ENCODE measurements around the gene HOGA1. TPM values are rescaled to one million over a fixed set of nuclear protein-coding genes. Genes with fewer than 3 reads are reported as not detected.

HOGA1 gene
- total and polyA plus RNA-seq, 2 donors (not counting 3 experiments of a cell fraction or from before 2014, with no cell fraction given): 0.44 to 0.91 TPM

DNA sequence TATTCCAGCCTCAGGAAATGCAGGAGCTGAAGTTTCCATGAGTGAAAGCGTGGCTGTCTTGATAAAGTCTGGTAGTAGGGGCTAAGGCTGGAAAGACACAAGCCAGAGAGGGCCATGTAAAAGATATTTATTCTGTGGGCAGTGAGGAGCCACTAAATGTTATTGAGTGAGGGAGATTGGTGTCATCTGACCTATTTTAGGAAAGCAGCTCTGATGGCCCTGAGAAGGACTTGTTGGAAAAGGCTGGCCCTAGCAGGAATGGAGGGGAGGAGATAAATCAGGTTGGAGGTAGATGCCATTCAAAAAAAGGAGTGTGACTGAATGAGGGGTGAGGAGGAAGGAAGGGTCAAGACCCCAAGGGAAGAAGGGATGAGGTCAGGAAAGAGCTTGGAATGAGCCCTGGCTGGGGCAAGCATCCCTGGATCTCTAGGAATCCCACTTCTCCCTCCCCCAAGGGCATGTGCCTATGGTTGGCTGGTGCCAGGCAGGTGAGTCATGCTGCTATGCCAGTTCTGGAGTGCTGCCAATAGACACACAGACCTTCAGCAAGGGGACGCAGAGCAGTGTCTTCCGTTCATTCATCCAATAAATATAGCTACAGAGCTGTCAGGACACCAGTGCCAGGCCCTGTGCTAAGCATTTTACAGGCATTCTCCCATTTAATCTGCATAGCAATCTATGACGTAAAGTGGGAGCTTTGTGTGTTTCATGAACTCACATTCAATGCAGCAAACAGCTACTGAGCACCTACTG lies 9.6 kb upstream of the HOGA1 start:
- no peak overlapping the region for H2AFZ ChIP-seq (ENCODE audit: low read depth, low read length)
- intact Hi-C loops (cut with micrococcal nuclease): loop anchor here (1.0 kb wide), 2 partner anchors 22 to 31 kb away; no protein-coding TSS in a partner anchor
- no peaks in the 10 kb centered on the region for H3K9me1 ChIP-seq (replicated peaks; ENCODE audit: control insufficient read depth, extremely low read depth, insufficient read depth, low read length)
- H4K20me1 ChIP-seq (replicated peaks; ENCODE audit: control insufficient read depth, extremely low read depth, insufficient read depth, low read length): no peaks in the 10 kb centered on the region
- peaks cover 0 to 24% of the 10 kb centered on the region in 2 experiments for H3K36me3 ChIP-seq (ENCODE audit: control insufficient read depth in 2 of 2, extremely low read depth in 1 of 2, insufficient read depth in 2 of 2, low read length in 2 of 2)
- H3K27me3 ChIP-seq (ENCODE audit: control insufficient read depth in 2 of 2, insufficient read depth in 2 of 2, low read length in 2 of 2): no peaks in the 10 kb centered on the region
- peaks cover 14% of the 10 kb centered on the region for H3K4me1 ChIP-seq (ENCODE audit: control insufficient read depth, extremely low read depth, insufficient read depth, low read length)
- no peaks in the 10 kb centered on the region for H3K79me2 ChIP-seq (ENCODE audit: control insufficient read depth, insufficient read depth, low read length)
- BruUV-seq (replicated peaks): no TSS peak
- peak overlapping the region; percentile 22 for H3K9ac ChIP-seq (replicated peaks; ENCODE audit: extremely low read depth, insufficient read depth, low read length)
- H3K4me3 ChIP-seq (replicated peaks in 1 of 3; ENCODE audit: insufficient read depth in 1 of 3, low read depth in 1 of 3, low read length in 3 of 3): no peak overlapping the region
- DNase-seq (ENCODE audit: low read depth, low spot score): peak; percentile 85
- peak; percentile 96 for FAIRE-seq
- CTCF ChIA-PET: interaction anchor here (0.6 to 8.2 kb wide), 18 partner anchors 9 to 170 kb away, joined by 3 to 304 read pairs (median 4); partner anchors contain the start of gene C10orf62
- peak overlapping the region; percentile 23 for H3K4me2 ChIP-seq (ENCODE audit: insufficient read depth, low read length)
- peak; percentile 83 for TF ChIP-seq FOS (IDR thresholded peaks at IDR 0.05; ENCODE audit: borderline replicate concordance, insufficient read depth, low read length)
- no peak for TF ChIP-seq MYC (IDR thresholded peaks at IDR 0.05; ENCODE audit: low read depth, low read length)
- TF ChIP-seq GATA2 (IDR thresholded peaks at IDR 0.05; ENCODE audit: insufficient read depth, insufficient read length, low read depth, low read length): peak; percentile 70
- TF ChIP-seq, protein P1, sequence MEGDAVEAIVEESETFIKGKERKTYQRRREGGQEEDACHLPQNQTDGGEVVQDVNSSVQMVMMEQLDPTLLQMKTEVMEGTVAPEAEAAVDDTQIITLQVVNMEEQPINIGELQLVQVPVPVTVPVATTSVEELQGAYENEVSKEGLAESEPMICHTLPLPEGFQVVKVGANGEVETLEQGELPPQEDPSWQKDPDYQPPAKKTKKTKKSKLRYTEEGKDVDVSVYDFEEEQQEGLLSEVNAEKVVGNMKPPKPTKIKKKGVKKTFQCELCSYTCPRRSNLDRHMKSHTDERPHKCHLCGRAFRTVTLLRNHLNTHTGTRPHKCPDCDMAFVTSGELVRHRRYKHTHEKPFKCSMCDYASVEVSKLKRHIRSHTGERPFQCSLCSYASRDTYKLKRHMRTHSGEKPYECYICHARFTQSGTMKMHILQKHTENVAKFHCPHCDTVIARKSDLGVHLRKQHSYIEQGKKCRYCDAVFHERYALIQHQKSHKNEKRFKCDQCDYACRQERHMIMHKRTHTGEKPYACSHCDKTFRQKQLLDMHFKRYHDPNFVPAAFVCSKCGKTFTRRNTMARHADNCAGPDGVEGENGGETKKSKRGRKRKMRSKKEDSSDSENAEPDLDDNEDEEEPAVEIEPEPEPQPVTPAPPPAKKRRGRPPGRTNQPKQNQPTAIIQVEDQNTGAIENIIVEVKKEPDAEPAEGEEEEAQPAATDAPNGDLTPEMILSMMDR (IDR thresholded peaks at IDR 0.05; ENCODE audit: extremely low read depth in 1 of 2, insufficient read depth in 1 of 2, low read depth in 1 of 2, low read length in 2 of 2): no peak
- peak; percentile 84 for TF ChIP-seq JUN (IDR thresholded peaks at IDR 0.05; ENCODE audit: borderline replicate concordance, insufficient read depth, insufficient read length, low read depth)
- no peak for TF ChIP-seq POLR2A (IDR thresholded peaks at IDR 0.05; ENCODE audit: low read depth, low read length)
- TF ChIP-seq, protein P2, sequence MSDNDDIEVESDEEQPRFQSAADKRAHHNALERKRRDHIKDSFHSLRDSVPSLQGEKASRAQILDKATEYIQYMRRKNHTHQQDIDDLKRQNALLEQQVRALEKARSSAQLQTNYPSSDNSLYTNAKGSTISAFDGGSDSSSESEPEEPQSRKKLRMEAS (IDR thresholded peaks at IDR 0.05; ENCODE audit: insufficient read depth, insufficient read length): no peak
- TF ChIP-seq EZH2 (IDR thresholded peaks at IDR 0.05; ENCODE audit: borderline replicate concordance, low read depth, low read length, severe bottlenecking): no peak
- peak; percentile 73 for TF ChIP-seq POLR2AphosphoS5 (IDR thresholded peaks at IDR 0.05; ENCODE audit: insufficient read depth, low read depth, low read length)
- peak overlapping the region; percentile 58 for H3K27ac ChIP-seq (ENCODE audit: insufficient read depth, low read depth, low read length)
- POLR2A ChIA-PET: interaction anchor here (0.7 kb wide), 1 partner anchor 22 kb away, joined by 3 read pairs; no protein-coding TSS in a partner anchor
- H3K9me3 ChIP-seq (replicated peaks; ENCODE audit: control insufficient read depth, insufficient read depth, low read length): no peaks in the 10 kb centered on the region
- dilution Hi-C loops (cut with MboI; ENCODE audit: extremely low pct_ligation_motif_present, low sequenced_read_pairs): no loop called here
